HG03460 (cell line): ENCODE data around the gene BRINP3.
"Not testable (repeated sequence)": the region's sequence is repeated elsewhere in the genome, so short reads cannot be mapped to it uniquely, and the experiment has no call there.

Source experiments
- ATAC-seq: cut with Tn5 transposase; IDR thresholded peaks from one replicate; pipeline ENCODE4 v1.9.1; 2021; ENCODE audit not compliant: unreplicated experiment

BRINP3 gene

DNA sequence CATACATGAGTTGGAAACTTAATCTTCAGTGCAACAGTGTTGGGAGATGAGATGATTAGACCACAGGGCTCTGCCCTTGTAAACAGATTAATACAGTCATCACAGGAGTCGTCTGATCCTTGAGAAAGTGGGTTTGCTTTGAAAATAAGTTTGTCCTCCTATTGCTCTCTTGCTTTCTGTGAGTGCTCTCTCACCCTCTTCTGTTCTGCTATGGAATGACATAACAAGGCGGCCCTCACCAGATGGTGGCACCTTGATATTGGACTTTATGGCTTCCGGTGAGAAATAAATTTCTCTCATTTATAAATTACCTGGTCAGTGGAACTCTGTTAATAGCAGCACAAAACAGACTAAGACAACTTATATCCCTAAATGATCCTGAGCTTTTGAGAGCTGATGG lies 353.6 kb downstream of the BRINP3 start:
- no peak for ATAC-seq

DNA sequence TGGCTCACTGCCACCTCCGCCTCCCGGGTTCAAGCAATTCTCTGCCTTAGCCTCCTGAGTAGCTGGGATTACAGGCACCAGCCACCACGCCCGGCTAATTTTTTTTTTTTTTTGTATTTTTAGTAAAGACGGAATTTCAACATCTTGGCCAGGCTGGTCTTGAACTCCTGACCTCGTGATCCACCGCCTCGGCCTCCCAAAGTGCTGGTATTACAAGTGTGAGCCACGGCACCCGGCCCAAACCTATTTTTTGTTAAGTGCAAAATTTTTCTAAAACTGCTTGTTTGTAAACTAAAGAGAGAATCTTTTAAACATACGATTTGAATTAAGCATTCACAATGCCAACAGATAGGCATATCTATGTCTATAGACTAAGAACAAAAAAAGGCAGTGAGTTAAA lies 357.1 kb downstream of the BRINP3 start:
- not testable (repeated sequence) for ATAC-seq

DNA sequence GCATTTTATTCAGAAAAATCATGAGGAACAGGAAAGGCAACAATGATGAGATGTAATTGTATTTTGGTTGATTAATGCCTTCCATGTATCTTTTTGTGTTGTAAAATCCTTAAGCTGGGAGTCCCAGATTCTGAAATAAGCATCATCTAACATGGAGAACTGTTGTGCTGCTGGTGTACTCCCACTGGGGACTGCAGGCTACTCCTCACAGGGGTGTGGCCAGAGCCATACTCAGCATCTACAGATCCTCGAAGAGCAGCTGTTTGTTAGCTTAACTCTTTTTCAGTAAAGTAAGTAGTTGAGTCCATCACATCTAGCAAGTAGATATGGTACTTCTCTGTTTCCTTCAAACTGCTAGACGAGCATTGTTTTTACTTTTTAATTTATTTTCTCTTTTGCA lies 358.0 kb downstream of the BRINP3 start:
- no peak for ATAC-seq

DNA sequence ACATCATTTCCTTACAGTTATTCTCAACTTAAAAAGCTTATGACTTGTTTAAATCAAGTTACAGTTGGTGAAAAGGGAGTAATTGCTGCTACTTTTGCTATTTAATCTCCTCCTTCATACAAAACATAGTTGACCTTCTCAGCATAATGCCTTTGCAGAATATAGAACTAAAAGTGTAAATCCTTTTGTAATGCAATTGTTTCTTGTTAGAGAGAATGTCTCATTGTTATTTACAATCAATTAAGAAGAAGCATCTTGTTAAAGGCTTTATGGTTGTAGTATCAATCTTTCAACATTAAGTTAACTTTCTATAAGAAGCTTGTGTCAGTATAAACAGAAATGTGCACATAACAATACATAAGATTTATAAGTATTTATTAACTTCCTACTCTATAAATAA lies 360.7 kb downstream of the BRINP3 start:
- no peak for ATAC-seq

DNA sequence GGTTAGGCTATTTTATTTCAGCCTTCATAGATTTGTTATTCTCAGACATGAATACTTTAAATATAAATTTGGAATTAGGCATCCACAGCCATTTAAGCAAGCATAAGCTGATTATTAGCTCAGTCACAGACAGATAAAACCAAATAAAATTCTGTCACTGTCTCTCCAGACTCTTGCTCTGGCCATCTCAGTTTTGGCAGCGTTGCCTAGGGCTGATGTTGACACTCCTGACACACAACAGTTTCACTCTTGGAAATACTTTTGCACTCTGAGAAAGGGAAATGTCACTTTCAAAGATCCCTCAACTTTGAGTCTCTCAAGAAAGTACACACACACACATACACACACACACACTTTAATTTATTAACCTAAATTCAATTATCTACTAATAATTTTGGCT lies 372.7 kb downstream of the BRINP3 start:
- ATAC-seq: no peak

DNA sequence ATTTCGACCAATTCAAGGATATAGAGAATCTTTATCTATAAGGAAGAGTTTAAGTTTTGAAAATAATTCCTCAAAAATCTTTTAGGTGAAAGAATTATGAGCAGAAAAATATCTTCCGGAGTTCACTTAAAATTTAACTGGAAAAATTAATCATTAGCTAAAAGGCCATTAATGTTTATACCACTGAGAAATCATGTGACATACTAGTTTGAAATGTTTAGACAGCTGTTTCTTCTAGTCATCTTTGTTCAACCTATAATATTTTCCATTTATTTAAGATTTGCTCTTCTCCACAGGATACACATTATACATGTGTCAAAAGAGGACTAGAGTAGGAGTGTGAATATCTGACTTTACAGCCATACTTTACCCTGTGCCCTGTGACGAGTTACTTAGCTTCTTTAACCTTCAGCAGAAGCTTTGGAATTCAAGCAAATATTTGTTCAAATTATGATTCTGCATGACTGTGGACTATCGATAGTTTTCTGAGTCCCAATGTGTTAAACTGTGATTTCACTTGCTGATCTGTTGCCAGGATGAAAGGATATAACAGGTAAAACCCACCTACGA lies 374.8 kb downstream of the BRINP3 start:
- no peak for ATAC-seq

DNA sequence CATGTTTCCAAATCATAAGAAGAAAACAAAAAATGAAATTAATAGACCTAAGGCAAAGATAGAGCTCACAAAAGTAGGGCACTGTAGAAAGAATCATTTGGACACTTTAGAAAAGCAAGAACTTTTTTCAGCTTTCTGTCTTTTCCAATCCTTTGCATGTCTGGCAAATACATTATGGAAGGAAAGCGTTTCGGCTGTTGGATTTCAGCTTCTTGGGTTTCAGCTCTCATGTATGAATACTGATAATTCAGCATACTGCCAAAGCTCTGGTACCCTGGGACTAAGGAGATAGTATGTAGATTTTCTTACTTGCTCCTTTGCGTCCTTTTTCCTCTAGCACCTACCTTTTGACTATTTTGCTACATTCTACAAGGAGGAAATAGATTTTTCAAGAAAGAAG lies 375.9 kb downstream of the BRINP3 start:
- no peak for ATAC-seq

DNA sequence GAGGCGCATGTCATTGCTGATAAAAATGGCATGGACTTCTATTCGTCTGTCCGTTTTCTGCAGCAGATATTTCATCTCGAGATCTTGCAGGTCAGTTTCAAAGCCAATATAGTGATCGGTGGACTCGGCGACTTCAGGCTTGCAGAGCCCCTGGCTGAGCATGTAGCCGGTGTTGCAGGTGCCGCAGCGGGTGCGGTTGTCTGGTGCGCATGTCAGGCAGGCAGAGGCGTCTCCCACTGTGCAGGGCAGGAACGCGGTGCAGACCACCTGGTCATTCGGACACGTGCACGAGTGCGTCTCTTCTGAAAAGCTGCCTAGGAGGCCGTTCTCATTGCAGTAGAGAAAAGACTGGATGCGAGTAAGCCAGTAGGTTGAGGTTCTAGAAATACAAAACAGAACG lies 378.9 kb downstream of the BRINP3 start:
- ATAC-seq: no peak

DNA sequence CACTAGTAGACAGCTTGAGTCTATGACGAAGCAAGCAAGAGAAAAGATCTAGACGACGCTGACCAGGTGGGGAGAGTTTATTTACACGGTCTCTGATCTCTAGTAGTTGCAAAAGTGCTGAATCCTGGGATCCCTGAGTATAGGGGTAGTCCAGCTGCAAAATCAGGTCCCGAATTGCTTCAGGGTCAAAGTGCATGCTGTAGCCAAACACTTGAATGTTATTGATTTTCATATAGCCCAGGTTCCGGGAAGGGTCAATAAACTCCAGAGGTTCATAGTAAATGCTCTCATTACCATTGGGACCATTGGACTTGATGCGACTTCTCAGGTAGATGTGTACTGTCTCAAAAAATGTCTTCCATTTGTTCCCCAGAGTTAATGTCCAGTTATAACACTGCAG lies 379.6 kb downstream of the BRINP3 start:
- no peak for ATAC-seq

DNA sequence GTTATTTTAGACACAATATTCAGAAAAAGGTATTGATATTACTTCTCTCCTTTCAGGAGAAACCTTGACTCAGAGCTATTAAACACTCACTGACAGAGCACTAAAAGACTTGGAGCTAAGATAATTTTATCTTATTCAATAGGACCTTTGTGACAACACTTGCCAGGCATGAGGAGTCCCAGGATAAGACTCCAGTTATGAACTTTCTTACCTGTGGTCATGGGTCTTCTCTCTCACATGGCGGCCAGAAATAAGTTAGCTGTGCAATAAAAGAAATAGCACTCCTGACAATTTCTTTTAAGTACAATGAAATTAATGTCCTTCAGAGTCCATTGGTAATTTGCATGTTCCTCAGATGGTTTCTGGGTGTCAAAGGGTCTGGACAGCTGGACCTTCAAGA lies 382.1 kb downstream of the BRINP3 start:
- ATAC-seq: no peak

DNA sequence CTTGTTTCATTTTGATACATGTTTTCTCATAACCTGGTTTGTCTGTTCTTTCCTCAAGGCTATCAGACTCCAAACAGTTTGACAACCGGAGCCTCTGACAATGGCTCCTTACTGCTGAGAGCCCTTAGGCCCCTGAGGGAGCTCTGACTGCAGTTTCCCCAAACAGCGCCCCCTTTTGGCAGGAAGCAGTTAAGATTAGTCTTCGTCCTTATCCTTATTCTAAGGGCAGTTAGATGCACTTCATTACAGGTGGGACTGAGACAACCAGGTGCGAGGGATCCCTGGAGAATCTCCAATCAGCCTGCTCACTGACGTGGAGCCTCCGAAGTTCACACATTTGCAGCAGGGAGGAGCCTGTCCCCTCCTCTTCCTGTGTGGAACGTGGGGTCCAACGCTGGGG lies 393.1 kb downstream of the BRINP3 start:
- no peak for ATAC-seq

DNA sequence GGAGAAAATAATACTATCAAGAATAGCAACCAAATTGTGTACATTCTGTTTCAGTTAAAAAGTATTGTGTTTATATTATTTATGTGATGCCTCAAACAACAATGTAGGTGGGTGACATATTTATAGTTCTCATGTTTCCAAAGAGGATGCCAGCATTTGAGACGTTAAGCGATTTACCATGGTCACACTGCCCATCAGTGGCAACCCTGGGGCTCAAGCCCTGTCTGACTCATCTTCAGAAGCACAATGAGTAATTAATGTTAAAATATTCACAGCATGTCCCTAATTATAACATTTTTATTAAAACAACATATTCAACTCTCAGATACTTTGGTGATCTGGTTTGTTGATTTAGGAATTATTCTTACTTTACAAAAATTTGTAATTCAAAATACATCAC lies 409.4 kb downstream of the BRINP3 start:
- no peak for ATAC-seq

DNA sequence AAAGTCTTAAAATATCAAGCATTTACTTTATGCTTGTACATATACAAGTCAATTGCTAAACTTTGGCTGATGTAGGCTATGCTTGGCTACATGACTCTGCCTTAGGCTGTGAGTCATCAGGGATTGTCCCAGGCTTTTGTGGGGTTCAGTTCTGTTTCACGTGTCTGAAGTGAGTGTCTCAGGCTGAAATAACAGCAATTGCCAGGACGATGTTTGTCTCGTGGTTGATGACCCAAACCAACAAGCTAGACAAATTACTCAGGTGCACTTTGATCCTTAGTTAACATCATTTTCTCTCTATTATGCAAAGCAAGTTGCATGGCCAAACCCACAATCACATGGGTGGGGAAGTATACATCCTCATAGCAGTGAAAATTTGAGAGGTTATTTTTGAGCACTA lies 410.1 kb downstream of the BRINP3 start:
- no peak for ATAC-seq

DNA sequence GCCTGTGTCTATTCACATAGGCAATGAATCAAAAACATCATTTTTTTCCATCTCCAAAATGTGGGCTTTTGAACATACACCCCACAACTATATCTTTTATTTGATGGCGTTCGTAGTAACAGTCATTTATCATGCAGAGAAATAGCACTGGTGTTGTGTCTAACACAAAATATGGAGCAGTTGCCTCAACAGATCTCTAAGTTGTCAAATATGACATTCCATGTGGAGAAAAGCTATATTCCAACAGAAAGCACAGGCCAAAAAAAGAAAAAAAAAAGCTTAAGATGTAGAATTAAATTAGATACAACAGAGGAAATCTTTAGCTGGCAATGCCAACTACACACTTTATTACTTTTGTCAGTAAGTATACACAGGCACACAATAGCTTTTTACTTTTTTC lies 411.7 kb downstream of the BRINP3 start:
- ATAC-seq: no peak

DNA sequence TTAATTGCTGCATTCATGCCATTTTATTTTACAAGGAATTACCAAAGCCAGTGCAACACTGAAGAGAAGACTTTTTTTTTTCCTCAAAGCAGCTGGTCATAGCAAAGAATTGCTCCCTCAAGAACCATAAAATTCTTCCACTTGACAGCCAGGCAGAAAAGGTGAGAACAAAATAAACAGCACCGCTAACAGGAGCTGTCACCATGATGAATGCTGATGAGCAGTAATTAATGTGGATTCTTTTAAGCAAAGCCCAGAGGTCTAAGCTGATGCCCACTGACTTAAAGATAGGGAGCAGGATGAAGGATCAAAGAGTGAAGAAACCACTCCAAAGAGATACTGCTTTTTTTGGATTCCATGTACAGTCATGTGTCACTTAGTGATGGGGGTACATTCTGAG lies 428.4 kb downstream of the BRINP3 start:
- no peak for ATAC-seq
